GM18861 (cell line): ENCODE data around the gene DTX1.

Experiments
- ATAC-seq: cut with Tn5 transposase; IDR thresholded peaks from one replicate; pipeline ENCODE4 v1.9.1; 2021; ENCODE audit not compliant: unreplicated experiment

The DTX1 gene

DNA sequence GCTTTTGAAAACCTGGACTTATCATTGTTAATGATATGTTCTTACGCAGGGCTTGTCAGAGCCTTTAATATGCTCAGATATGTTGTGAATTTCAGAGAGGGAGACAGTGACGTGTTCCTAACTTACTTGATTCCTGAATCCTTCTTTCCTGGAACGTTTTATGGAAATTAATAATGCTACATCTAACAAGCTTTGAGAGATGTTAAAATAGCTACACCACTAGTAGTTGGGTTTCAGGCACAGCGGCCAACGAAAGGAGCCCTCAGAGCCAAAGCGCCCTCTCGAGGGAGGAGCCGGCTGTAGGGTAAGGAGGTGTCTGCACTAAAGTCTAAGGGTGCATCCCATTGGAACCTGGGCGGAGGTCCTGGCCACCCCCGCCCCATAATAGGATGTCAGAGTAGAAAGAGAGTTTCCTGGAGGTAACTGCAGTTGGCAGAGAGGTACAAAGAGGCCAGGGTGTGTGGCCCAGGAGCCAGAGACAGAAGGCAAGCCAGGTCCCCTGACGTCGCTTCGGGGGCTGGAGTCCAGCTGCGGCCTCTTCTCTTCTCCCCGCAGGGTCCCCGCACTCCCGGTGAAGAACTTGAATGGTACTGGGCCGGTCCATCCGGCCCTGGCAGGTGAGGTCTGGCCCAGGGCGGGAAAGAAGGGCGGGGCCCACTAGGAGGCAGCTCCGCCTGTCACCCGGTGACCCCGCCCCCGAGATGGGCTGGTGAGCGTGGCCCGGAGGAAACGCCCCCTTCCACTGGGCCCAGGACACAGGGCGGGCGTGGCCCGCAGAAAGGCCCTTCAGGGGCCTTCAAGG, 36.3 kb downstream of the DTX1 start:
- no peak for ATAC-seq

DNA sequence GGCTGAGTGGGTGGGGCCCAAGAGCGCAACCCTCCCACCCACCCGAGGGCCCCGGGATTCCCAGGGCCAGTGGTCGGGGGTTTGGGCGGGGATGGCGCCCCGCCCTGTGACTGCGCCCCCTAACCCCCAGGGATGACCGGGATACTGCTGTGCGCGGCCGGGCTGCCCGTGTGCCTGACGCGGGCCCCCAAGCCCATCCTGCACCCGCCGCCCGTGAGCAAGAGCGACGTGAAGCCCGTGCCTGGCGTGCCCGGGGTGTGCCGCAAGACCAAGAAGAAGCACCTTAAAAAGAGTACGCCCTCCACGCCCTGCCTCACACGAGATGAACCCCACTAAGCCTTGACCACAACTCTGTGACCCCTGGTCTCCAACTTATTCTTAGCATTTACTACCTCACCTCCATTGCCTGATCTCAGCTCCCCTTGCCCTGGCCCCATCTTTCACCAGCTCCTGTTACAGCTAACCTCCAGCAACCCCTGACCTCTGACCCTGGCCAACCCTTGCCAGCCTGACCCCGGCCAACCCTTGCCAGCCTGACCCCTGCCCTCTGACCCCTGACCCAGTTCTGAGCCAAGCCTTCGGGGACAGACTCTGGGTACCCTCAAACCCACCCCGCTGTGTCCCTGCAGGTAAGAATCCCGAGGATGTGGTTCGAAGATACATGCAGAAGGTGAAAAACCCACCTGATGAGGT, 37.0 kb downstream of the DTX1 start:
- ATAC-seq, result no peak

DNA sequence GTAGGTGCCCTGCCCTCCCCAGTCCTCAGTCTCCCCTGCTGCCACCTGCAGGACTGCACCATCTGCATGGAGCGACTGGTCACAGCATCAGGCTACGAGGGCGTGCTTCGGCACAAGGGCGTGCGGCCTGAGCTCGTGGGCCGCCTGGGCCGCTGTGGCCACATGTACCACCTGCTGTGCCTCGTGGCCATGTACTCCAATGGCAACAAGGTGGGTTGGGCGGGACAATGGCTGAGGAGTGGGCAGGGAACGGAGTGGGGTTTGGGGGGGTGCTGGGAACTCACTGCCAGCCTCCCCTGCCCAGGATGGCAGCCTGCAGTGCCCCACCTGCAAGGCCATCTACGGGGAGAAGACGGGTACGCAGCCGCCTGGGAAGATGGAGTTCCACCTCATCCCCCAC, 38.2 kb downstream of the DTX1 start:
- ATAC-seq, result no peak

DNA sequence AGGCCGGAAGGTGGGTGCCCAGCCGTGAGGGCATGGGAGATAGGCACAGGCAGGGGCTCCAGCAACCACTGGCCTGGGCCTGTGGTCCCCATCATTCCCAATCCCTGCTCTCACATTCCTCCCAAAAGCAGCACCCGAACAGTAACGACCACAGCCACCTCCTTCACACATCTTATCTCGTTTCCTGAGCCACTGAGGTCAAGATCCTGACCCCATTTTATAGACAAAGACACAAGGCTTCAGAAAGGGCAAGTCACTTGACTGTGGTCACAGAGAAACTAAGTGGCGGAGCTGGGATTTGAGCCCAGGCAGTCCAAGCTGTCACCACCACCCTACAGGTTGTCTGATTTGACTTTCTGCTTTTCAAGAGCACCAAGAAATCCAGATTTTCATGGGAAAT, 38.9 kb downstream of the DTX1 start:
- no peak for ATAC-seq

DNA sequence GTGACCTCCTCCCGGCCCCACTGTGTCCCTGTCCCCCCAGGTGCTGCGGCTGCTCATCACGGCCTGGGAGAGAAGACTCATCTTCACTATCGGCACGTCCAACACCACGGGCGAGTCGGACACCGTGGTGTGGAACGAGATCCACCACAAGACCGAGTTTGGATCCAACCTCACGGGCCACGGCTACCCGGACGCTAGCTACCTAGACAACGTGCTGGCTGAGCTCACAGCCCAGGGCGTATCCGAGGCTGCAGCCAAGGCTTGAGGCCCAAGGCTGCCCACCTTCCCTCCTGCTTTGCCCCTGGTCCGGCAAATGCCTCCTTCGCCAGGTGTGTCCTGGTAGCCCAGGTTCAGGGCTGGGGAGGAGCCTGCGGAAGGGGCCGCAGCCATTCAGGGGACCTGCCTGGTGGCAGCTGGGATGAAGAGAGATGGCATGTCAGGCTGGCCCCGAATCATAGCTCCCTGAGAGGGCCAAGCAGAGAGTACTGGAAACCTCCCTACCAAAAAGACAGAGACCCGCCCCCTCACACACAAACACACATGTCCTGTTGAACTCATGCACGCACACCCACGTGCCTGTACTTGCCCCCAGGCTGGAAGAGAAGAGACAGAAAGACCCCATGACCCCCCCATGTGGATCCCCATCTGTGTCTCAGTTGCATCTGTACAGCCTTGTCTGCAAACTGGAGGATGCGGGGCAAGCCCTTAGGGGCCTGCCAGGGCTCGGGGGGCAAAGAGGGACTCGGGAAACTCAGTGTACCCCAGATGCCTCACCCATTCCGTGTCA, 40.3 kb downstream of the DTX1 start:
- no peak for ATAC-seq

DNA sequence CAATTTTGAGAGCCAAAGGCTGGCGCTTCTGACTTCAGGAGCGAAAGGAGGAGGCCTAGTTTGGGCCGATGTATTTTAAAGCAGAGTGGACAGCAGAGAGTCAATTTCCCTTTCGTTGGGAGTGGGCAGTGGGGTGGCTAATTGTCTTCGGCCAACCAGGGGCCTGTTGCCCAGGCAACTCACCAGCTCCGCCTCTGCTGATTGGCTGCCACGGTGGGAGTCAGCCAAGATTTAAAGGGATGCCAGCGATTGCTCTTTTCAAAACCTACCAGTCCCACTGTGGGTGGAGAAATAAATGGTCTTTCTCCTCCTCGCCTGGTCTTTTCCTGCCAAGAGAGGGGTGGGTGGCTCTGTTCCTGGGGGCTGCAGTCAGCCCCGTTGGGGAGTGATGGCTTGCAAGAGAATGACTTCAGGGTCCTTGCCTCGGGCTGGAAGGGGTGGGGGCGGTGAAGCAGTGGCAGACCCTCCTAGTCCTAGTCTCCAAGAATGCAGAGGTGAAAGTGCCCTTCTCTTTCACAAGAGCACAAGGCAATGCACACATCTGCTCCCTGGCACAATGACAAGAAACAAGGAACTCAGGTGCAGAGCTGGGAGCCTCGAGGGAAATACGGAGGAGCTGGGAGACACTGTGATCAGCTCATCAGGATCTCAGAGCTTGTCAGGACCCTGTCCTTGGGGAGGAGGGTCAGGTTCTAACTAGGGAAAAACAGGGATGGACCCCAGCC, 41.3 kb downstream of the DTX1 start:
- no peak for ATAC-seq

DNA sequence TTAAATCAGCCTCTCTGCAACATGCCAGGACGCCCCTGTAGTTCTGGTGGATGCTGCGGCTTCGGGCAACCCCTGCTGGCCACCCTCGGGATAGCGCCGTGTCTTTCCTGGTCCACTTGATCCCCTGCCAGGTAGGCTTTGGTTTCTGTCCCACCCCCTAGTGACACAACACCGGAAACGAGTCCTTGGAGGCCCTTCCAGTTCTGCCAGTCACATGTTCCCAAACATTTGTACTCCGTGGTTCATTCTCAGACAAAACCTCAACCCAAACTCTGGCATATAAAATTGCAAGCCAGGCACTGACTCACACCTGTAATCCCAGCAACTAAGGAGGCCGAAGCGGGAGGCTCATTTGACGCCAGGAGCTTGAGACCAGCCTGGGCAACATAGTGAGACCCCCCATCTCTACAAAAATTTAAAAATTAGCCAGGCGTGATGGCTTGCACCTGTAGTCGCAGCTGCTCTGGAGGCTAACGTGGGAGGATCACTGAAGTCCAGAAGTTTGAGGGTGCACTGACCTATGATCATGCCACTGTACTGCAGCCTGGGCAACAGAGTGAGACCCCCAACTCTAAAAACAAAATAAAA, 42.0 kb downstream of the DTX1 start:
- ATAC-seq, result no peak

DNA sequence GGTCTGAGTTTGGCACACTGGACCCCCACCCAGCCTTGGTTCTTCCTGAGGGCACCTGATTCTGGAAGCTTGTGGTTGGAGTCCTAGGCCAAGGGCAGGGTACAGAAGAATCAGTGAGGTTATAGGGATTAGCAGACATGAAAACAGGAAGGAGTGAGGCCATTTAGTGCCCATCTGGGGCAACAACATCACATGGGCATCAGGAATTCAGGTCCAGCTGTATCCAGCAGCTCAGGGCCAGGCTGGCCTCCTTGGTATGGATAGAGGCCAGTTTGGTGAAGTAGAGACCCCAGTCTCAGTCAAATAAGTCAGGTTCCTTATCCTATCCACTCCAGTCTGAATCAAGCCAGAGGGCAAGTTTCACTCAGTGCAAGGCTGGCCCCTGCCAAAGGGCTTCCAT, 42.8 kb downstream of the DTX1 start:
- no peak for ATAC-seq

DNA sequence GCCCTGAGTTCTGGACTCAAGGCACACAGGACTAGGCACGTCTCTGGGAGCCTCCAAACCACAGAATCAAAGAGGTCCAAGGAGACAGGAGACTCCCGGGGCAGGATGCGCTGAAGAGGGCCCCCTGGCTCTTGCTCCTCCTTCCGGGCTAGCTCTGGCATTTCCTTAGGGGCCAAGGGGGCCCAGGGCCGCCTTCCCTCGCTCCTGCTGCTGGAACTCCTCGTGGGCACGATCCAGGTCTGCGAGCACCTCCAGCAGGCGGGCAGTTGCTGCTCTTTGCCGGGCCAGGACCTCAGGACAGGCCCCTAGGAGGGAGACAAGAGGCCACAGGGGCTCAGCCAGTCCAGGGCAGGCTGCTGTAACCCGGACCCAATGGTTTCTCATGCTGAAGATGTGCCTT, 43.2 kb downstream of the DTX1 start:
- ATAC-seq, result no peak

DNA sequence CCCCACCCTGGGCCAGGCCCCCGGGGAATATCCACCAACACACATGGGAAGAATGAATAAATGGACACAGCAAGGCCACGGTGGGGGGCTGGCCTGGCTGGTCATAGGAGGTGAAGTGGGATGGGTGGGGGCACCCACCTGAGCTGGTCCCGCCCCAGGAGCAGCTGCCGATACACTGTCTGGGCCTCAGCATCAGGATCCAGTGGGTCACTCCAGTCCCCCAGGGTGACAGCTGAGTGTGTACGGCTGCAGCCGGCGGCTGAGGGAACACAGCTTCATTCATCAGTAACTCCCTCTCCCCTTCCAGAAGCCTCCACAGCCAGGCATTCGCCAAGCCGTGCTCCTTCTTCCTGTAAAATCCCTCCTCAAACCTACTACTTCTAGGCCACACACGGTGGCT, 45.2 kb downstream of the DTX1 start:
- ATAC-seq, result no peak

DNA sequence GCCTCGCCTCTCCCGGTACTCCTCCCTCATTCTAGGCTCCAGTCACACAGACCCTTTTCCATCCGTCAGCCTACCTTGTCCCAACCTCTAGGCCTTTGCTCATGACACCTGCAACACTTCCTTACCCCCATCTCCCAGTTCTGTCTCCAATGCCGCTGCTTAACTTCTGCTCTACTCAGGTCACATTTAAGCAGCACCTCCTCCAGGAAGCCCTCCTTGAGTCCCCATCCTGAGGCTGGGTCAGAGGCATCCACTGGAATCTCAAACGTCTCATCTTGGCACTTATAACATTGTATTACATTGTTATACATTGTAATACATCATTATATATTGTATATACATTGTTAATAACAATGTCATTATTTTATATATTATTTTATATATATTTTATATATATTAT, 46.3 kb downstream of the DTX1 start:
- ATAC-seq, result no peak

DNA sequence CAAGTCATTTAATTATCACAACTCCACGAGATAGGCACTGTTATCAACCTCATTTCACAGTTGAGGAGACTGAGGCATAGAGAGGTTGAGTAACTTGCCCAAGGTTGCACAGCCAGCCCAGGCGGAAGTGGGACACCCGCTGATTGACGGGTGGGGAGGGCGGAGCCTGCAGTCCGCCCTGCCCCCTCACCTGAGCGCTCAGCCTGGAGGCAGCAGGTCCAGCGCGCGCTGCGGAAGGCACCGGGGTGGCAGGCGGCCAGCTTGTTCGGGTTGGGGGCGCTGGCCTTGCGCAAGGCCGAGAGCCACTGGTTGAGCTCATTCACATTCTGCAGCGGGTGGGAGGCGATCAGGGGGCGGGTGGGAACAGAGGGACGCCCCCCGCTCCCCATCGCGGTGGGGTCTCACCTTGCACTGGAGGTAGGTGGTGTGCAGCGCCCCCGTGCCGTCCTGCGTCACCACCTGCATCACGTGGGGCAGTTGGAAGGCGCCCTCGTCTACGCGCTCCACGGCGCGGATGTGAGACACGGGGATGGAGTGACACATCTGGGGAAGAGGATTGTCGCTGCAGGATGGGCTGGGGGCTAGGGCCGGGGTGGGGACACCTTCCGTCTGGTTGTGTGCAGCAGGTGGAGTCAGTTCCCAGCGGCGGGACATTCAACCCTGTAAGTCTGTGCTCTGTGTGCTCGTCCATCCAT, 47.4 kb downstream of the DTX1 start:
- no peak for ATAC-seq

DNA sequence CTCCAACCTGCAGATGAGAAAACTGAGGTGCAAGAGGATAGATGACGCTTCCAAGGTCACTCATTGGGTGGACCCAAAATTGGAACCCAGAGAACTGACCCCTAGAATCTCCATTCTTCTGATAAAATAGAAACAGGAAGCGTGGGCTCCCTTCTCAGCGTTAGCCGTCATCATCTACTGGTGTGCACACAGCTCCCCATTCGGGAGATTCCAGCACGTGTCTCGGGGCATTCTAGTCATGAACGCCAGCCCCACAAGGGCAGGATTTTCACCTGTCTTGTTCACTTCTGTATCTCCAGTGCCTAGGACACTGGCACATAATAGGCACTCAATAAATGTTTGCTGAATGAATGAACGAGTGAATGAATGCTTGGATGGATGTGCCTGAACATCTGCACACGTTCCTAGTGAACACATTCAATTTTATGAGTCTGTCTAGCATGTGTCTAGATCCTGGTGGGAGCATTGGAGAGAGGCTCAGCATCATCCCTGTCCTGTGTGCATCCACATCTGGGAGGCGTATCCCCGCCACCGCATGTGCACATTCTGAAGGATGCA, 48.5 kb downstream of the DTX1 start:
- no peak for ATAC-seq

DNA sequence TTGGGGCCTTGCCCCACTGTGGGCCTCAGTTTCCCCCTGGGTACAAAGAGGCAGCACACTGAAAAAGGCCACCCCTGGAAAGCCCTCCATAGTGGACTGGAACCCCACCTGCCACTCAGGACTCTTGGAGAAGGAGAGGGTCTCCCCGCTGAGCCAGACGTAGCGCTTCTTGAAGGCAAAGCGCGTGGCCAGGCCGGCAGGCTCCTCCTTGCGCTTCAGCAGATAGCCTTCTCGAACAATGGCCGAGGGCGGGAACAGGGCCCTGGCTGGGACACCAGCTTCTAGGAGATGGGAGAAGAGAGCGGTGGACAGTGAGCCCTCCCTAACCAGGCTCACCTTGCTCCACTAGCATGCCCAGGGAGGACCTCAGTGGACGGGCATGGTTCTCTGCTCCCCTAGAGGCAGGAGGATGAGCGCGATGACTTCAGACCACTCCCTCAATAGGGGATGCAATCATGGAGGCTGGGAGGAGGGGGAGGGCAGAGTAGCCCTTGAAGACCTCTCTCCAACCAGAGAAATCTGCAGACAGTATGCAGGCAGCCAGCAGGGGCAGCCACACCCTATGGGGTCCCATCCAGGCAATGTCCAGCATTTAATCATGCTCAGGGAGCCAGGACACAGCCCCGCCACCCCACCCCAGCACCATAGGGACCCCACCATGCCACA, 49.2 kb downstream of the DTX1 start:
- ATAC-seq, result no peak

DNA sequence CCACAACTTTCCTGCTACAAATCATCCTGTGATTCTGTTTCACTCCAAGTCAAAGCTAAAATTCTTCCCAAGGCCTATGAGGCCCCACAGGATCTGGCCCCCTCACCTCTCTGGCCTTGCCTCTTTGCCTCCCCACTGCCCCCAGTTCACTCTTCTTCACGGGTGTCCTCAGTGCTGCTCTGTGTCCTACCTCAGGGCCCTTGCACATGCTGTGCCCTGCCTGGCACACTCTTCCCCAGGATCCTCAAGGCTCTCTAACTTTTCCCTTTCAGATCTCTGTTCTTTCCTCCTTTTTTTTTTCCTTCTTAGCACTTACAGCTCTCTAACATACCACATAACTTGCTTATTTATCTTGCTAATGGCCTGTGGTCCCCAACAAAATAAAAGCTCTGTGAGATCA, 49.8 kb downstream of the DTX1 start:
- no peak for ATAC-seq

DNA sequence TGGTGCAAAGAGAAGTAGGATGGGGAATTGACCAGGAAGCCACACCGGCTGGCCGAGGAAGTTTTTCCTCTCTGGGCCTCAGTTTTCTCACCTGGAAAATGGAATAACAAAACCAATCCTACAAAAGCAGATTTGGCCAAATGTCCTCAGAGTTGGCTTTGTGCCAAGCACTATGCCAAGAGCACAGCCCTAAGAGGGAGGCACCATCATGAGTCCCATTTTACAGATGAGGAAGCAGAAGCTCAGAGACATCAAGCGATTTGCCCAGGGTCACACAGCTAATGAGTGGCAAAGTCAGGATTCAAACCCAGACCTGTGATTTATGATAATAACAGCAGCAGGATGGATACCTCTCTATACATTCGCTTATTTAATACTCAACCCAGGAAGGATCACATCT, 51.8 kb downstream of the DTX1 start:
- no peak for ATAC-seq

DNA sequence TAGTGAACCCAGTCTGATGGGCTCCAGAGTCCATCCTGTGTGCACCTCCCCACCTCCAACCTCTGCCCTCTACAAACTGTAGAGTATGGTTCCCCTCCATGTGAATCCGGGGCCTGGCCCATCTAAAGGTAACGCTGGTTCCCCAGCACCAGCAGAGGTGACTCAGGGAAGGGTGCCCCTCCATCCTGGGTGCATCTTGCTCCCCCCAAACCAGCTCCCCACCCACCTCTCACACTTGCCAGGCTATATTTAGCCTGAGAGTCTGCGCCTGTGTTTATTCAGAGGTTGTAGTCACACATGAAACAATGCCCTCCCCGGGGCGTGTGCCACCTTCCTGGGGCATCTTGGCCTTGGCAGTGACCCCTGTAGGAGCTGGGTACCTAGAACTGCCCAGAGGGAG, 52.8 kb downstream of the DTX1 start:
- no peak for ATAC-seq

DNA sequence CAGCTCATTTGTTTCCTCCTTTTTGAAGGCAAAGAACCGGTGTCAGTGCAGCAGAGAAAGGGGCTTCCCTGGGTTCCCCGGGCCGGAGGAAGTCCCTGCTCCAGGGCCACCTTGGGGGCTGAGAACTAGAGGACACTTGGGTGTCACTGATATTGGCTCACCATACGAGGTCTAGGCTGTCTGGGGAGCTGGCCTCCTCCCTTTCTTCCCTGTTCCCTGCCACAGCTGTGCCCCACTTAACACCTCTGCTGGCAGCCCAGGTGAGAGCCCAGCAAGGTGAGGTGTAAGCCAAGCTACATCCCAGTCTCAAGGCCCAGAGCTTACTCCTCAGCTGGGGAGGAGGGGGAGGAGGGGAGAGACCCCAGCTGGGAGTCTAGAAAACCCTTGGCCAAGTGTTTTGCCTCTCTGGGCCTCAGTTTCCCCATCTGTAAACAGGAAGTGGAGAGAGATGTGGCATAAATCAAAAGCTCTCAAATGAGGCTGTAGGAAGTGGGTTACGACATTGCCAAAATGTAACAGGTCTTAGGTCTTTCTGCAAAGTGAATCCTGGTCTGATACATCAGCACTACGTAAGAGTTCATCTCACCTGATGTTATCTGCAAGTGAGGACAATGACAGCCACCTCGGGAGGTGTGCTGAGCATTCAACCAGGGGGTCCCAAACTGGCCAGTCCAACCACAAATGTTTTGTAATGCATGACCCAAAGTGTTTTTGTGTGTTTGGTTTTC, 53.5 kb downstream of the DTX1 start:
- no peak for ATAC-seq

DNA sequence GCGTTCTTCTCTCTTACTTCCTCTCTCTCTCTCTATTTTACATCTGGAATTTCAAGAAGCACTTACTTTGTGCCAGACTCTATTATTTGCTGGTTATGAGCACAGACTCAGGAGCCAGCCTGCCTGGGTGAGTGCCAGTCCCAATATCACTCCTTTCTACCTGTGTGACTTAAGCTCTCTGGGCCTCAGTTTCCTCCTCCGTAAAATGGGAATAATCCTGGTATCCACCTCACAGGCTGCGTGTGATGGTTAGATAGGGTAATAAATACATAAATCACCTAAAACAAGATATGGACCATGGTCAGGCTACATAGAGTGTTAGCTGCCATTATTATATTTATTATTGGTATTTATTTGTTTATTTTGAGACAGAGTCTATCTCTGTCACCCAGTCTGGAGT, 54.7 kb downstream of the DTX1 start:
- no peak for ATAC-seq
